GM08714 (cell line): ENCODE results near the gene DCDC1.
"Not testable (repeated sequence)": the region's sequence is repeated elsewhere in the genome, so short reads cannot be mapped to it uniquely, and the experiment has no call there.

ENCODE experiments used
- H3K4me3 ChIP-seq: fragments of 200-500 bp; sonication (Bioruptor generic); 2 replicates; pipeline ENCODE4 v1.5.1; 2014; ENCODE audit warnings: mild to moderate bottlenecking, low read length, inconsistent platforms
- ZNF274 ChIP-seq: IDR thresholded peaks from 2 replicates; pipeline ENCODE4 v1.6.1; 2012; ENCODE audit warnings: mild to moderate bottlenecking, low read depth, low read length

DCDC1 gene

DNA sequence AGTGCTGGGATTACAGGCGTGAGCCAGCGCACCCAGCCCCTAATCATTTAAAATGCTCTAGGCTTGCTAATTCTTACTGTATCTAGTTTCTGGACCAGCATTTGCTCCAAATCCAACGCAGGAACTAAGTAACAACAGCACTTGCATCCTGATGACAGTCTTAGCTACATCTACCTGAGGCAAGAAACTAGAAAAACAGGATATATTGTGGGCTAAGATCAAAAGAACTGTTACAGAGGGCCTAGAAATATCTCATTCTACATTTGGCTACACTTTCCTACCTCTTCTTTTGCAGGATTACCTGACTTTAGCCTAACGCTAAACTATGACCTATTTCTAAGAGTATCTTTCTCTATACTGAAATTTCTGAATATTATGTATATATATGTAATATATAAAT lies 7.8 kb downstream of the DCDC1 start:
- TF ChIP-seq ZNF274 = no peak
- no peak overlapping the region for H3K4me3 ChIP-seq

GRCh38 chr11:31355817-31356216 lies 13.7 kb downstream of the DCDC1 start:
- no peak for TF ChIP-seq ZNF274
- no peak overlapping the region for H3K4me3 ChIP-seq

DNA sequence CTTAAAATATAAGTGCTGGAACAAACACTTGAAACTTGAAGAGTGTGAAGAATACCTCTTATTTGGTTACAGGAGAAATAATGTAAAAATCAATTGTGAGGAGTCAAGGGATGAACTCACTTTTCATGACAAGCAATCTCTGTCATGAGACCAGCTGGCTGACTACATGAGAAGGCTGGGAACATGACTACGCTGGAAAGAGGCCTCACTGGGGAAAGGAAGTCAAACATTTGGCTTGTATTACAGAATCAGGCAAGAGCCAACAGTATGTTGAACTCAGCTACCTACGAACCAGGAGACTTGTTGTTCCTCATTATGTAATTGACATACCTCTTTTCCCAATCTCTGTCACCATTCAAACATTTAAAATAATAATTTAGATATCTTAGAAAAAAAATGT lies 14.4 kb downstream of the DCDC1 start:
- TF ChIP-seq ZNF274 = no peak

DNA sequence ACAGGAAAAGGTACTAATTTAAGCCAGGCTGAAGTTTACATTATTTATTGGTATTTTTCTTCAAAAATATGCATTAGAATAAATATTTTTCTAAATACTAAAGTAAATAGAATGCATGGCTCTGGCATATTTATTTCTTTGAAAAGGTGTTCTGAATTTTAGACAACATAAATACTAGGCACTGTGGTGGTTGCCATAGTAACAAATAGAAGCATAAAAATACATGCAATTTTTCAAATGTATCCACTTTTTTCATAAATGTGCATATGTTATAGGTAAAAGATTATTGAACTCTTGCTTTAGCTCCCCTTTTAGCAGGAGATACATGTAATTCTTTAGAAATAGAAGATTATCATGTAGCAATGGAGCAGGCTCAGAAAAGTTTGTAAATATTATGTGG lies 18.4 kb downstream of the DCDC1 start:
- TF ChIP-seq ZNF274 = no peak
- H3K4me3 ChIP-seq = no peak overlapping the region

More for the DNA sequence above, 14.4 kb downstream of the DCDC1 start:
- H3K4me3 ChIP-seq = no peak overlapping the region

- no peak overlapping the region for H3K4me3 ChIP-seq
- no peak for TF ChIP-seq ZNF274
Measured at GRCh38 chr11:31340903-31341572, 28.5 kb downstream of the DCDC1 start.

DNA sequence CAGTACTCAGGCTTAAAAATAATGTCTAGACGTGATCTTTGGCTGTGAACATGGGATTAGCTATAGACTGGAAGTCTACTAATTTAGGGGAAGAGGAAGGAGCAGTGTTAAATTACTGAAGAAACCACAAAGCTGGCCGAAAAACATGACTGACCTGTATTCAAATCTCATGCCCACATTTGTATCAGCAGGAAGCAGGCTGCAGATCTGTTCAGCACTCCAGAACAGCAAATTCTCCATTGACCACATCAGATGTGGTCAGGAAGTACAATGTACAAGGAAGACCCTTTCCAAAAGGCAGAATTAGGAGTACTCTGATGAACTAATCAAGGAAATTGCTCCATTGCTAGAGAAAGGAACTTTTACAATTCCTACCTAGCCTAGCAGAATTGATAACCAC lies 31.7 kb downstream of the DCDC1 start:
- no peak overlapping the region for H3K4me3 ChIP-seq
- TF ChIP-seq ZNF274 = no peak

GRCh38 chr11:31328697-31329096 lies 40.8 kb downstream of the DCDC1 start:
- no peak for TF ChIP-seq ZNF274
- no peak overlapping the region for H3K4me3 ChIP-seq

DNA sequence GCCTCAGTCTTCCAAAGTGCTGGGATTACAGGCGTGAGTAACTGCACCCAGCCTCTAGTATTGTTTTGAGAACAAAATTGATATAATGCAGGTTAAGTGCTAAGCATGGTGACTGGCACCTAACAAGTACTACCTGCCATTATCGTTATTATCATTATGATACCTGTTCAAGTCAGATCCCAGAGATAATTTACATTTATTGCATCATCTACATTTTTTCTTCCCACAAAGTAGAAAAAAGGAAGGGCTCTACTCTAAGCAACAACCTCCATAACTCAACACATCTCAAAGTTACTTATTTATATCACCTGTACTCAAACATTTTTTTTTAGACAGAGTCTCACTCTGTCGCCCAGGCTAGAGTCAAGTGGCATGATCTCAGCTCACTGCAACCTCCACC lies 42.1 kb downstream of the DCDC1 start:
- H3K4me3 ChIP-seq = no peak overlapping the region
- TF ChIP-seq ZNF274 = no peak

DNA sequence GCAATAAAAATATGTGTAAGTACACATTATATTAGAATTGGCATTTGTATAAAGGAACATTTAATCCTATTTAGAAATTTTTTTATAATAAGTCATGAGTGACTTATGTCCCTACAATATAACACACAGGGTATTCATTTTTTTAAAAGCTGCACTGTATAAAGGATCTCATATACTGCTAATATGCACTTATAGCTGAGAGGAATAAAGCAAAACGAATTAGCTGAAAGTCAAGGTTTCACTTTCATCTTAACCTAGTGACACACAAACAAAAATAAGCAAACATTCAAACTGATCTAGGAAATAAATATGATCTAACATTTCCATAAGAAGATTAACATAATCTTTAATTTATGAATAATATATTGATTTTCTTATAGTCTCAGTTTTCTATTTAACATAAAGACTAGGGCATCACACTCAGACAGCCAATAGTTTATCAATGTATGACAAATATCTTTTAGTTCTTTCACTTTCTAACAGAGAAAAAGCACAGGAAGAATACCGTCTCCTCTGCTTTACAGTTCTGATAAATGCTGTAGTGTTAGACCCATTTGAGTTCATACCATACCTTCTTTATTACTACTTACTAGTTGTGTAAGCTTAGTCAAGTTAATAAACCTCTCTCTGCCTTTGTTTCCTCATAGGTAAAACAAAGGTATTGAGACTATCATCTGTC lies 42.9 kb downstream of the DCDC1 start:
- no peak overlapping the region for H3K4me3 ChIP-seq
- TF ChIP-seq ZNF274 = no peak

GRCh38 chr11:31325160-31325559 lies 44.4 kb downstream of the DCDC1 start:
- H3K4me3 ChIP-seq = no peak overlapping the region
- no peak for TF ChIP-seq ZNF274

- no peak for TF ChIP-seq ZNF274
- no peak overlapping the region for H3K4me3 ChIP-seq
Measured at GRCh38 chr11:31323145-31323544, 46.4 kb downstream of the DCDC1 start.

DNA sequence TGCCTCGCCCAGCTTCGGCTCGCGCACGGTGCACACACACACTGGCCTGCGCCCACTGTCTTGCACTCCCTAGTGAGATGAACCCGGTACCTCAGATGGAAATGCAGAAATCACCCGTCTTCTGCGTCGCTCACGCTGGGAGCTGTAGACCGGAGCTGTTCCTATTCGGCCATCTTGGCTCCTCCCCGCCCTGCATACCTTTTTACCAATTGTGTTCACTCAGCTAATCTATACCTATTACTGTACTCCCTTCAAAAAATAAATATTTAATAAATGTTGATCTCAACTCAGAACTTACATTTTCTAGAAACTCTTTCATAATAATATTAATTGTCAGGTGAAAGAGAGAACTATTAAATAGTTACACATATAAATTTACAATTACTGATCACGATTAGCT lies 48.0 kb downstream of the DCDC1 start:
- H3K4me3 ChIP-seq = not testable (repeated sequence)

GRCh38 chr11:31303644-31304180 lies 65.8 kb downstream of the DCDC1 start:
- TF ChIP-seq ZNF274 = no peak
- H3K4me3 ChIP-seq = no peak overlapping the region

GRCh38 chr11:31301549-31302510 lies 67.7 kb downstream of the DCDC1 start:
- no peak overlapping the region for H3K4me3 ChIP-seq
- no peak for TF ChIP-seq ZNF274
